ENCODE results near the gene F8.
"Not testable (repeated sequence)": the region's sequence is repeated elsewhere in the genome, so short reads cannot be mapped to it uniquely, and the experiment has no call there.

F8 gene

DNA sequence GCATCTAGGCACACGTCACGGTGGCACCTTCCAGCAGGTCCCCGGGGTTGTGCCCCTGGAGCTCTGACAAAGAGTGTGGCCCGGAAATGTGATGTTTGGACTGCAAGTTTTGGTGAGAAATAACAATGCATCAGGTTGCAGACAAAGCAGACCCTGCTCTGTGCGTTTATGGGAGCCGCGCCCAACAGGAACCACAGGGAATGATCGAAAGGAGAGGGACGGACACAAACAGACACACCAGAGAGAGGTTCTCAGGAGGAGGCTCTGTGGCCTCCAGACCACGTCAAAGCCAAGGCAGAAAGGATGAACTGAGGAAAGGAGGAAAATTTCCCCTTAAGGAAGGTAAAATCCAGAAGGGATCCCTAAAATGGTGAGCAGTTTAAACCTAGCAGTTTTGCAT, 16.1 kb downstream of the F8 start:
- H3K9me3 ChIP-seq (ENCODE audit: insufficient read depth, low read depth, low read length); H3K4me3 ChIP-seq (ENCODE audit: low read length); H3K27ac ChIP-seq (ENCODE audit: low read depth, low read length); H3K9ac ChIP-seq (ENCODE audit: low read depth, low read length); H3K36me3 ChIP-seq (ENCODE audit: insufficient read depth, low read length); H3K27me3 ChIP-seq (ENCODE audit: insufficient read depth, low read length); H3K4me1 ChIP-seq (ENCODE audit: insufficient read depth, low read length): not testable (repeated sequence)
- no CpG with 5 or more reads among the region's 10 CpGs for WGBS

DNA sequence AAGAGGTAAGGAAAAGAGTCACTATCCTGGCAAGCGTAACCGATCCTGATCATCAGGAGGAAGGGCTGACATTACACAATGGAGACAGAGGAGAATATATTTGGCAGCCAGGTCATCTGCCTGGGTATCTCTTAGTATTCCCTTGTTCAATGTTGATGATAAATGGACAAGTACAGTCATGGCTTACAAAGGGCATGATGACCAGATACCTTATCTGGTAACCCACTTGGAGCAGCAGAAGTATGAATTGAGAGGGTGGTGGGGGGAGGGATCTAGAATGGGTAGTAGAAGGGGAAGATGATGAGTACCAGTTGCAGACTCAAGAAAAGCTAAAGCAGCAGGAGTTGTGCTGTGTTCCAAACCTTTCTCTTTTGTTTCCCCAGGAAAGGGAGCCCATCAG, 17.3 kb downstream of the F8 start:
- Histone ChIP-seq H3K27me3 (ENCODE audit: insufficient read depth, low read length) (no peaks in the 10 kb centered on the region), H3K9ac (ENCODE audit: low read depth, low read length) (no peak overlapping the region), H3K27ac (ENCODE audit: low read depth, low read length) (no peak overlapping the region), H3K4me1 (ENCODE audit: insufficient read depth, low read length) (no peaks in the 10 kb centered on the region), H3K9me3 (ENCODE audit: insufficient read depth, low read depth, low read length) (no peaks in the 10 kb centered on the region), H3K4me3 (ENCODE audit: low read length) (no peak overlapping the region), H3K36me3 (ENCODE audit: insufficient read depth, low read length) (no peaks in the 10 kb centered on the region)
- WGBS: 91% methylated on average over 2 of the region's 2 CpGs

DNA sequence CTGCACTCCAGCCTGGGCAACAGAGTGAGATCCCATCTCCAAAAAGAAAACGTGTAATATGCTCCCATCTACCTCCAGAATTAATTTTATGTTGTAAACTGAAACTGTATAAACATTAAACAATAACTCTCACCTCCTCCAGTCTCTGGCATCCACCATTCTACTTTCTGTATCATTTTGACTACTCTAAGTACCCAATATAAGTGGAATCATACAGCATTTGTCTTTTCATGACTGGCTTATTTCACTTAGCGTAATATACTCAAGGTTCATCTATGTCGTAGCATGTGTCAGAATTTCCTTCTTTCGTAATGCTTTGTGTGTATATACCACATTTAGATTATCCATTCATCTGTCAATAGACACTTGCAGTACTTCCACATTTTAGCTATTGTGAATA, 20.6 kb downstream of the F8 start:
- no peaks in the 10 kb centered on the region for H3K9me3 ChIP-seq (ENCODE audit: insufficient read depth, low read depth, low read length)
- H3K4me3 ChIP-seq (ENCODE audit: low read length): no peak overlapping the region
- H3K27me3 ChIP-seq (ENCODE audit: insufficient read depth, low read length): no peaks in the 10 kb centered on the region
- no peaks in the 10 kb centered on the region for H3K36me3 ChIP-seq (ENCODE audit: insufficient read depth, low read length)
- 97% methylated on average over 3 of the region's 4 CpGs for WGBS
- no peaks in the 10 kb centered on the region for H3K4me1 ChIP-seq (ENCODE audit: insufficient read depth, low read length)
- H3K27ac ChIP-seq (ENCODE audit: low read depth, low read length): no peak overlapping the region
- H3K9ac ChIP-seq (ENCODE audit: low read depth, low read length): no peak overlapping the region

DNA sequence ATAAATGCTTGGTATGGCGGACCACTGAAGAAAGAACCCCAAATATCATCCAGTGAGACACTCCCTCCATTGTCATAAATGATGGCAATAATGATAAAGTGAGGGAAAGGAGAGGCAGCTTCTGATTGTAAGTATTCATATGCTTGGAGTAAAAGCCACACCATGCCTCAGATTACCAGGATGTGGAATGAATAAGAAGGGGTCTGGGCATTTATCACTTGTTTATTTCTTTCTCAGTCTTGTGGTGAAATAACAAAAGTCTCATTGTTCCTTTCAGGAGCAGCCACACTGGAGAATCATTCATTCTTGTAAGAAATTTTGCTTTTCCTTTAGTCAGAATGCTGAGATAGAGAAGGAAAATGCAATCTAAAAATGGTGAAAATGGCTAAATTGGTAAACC, 21.7 kb downstream of the F8 start:
- H3K27me3 ChIP-seq (ENCODE audit: insufficient read depth, low read length): no peaks in the 10 kb centered on the region
- no peaks in the 10 kb centered on the region for H3K9me3 ChIP-seq (ENCODE audit: insufficient read depth, low read depth, low read length)
- H3K4me3 ChIP-seq (ENCODE audit: low read length): no peak overlapping the region
- H3K27ac ChIP-seq (ENCODE audit: low read depth, low read length): no peak overlapping the region
- no peak overlapping the region for H3K9ac ChIP-seq (ENCODE audit: low read depth, low read length)
- no CpG with 5 or more reads among the region's 1 CpG for WGBS
- H3K36me3 ChIP-seq (ENCODE audit: insufficient read depth, low read length): no peaks in the 10 kb centered on the region
- no peaks in the 10 kb centered on the region for H3K4me1 ChIP-seq (ENCODE audit: insufficient read depth, low read length)

DNA sequence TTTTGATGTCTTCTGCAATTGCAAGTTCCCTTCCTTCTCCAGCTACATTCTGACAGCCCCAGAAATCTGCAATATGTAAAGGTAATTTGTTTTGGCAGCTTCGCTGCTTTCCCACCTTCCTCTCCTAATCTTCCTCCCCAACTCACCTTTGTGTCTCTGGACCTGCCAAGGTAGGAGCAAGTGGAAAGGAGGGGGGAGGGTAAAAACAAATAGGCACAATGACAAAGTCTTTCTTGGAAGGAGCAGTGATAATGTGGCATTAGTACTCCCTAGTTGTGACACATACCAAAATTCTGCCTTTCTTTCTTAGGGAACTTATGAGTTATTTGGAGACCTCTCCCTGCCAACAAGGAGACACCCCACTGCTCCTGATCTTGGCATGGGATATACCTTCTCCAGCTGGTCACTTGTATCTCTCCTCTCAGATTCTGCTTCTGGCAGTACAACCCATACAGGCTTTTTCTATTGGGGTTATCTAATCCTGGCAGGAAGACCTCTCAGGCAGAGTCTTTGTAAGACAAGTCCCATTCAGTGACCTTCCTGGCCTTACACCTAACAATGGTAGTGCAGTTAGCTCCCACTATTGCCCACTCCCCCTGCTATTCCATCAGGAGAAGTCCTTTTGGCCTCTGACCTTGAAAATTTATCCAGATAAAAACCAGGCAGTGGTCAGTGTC, 24.2 kb downstream of the F8 start:
- Histone ChIP-seq H3K9ac (ENCODE audit: low read depth, low read length) (no peak overlapping the region), H3K4me1 (ENCODE audit: insufficient read depth, low read length) (no peaks in the 10 kb centered on the region), H3K27me3 (ENCODE audit: insufficient read depth, low read length) (no peaks in the 10 kb centered on the region), H3K27ac (ENCODE audit: low read depth, low read length) (no peak overlapping the region), H3K36me3 (ENCODE audit: insufficient read depth, low read length) (no peaks in the 10 kb centered on the region), H3K9me3 (ENCODE audit: insufficient read depth, low read depth, low read length) (no peaks in the 10 kb centered on the region), H3K4me3 (ENCODE audit: low read length) (no peak overlapping the region)
- no CpG with 5 or more reads among the region's 1 CpG for WGBS

DNA sequence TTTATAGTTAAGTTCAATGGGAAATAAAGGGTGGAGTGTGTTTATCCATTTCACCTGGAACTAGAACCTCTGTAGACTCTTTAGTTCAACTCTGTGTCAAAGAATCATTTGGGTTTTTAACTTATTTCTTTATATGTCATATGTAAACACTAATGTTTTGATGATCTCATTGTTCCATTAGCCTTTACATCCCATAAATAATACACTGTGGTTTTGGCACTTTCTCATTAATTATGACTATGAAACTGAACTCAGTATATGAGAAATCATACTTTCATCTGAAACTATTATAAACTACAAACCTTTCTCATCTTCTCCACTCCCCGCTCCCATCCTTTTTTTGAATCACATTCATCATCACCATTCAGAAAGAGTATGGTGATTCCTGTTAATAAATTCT, 31.0 kb downstream of the F8 start:
- no peaks in the 10 kb centered on the region for H3K4me1 ChIP-seq (ENCODE audit: insufficient read depth, low read length)
- no peaks in the 10 kb centered on the region for H3K36me3 ChIP-seq (ENCODE audit: insufficient read depth, low read length)
- no peak overlapping the region for H3K9ac ChIP-seq (ENCODE audit: low read depth, low read length)
- no peak overlapping the region for H3K27ac ChIP-seq (ENCODE audit: low read depth, low read length)
- H3K27me3 ChIP-seq (ENCODE audit: insufficient read depth, low read length): no peaks in the 10 kb centered on the region
- 71% methylated on average over 1 of the region's 1 CpG for WGBS
- no peak overlapping the region for H3K4me3 ChIP-seq (ENCODE audit: low read length)
- H3K9me3 ChIP-seq (ENCODE audit: insufficient read depth, low read depth, low read length): no peaks in the 10 kb centered on the region

DNA sequence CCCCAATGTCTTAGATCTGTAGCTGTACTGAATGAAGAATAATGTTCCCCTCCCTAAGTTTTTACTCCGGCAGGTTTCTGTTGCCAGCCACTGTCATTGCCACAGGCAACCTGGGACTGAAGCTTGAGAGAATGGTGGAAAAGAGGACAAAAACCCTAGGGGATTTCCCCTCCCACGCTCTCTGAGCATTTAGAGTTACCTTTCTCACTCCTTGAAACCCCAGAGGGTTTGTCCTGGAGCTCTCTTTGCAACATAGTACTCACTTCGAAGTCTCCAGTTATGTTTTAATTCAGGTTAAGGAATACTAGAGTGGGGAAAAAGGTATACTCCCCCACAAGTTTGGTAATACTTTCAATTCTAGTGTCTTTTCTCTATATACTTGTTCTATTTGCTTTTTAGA, 31.5 kb downstream of the F8 start:
- Histone ChIP-seq H3K27me3 (ENCODE audit: insufficient read depth, low read length) (no peaks in the 10 kb centered on the region), H3K27ac (ENCODE audit: low read depth, low read length) (no peak overlapping the region), H3K9me3 (ENCODE audit: insufficient read depth, low read depth, low read length) (no peaks in the 10 kb centered on the region), H3K36me3 (ENCODE audit: insufficient read depth, low read length) (no peaks in the 10 kb centered on the region), H3K9ac (ENCODE audit: low read depth, low read length) (no peak overlapping the region), H3K4me1 (ENCODE audit: insufficient read depth, low read length) (no peaks in the 10 kb centered on the region), H3K4me3 (ENCODE audit: low read length) (no peak overlapping the region)
- 80% methylated on average over 1 of the region's 3 CpGs for WGBS

DNA sequence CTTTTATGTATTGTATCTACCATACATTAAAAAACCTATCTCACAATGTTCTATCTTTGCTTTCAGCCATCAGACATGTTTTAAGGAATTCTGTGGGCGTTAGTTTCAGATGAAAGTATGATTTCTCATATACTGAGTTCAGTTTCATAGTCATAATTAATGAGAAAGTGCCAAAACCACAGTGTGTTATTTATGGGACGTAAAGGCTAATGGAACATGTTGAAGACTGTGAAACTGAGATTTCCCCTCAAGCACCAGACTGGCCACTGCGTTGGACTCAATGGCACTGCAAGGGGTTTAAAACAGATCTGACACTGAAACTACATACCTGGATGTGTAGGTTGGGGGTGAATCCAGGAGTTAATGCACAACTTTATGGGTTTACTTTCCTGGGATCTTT, 32.0 kb downstream of the F8 start:
- Histone ChIP-seq H3K4me3 (ENCODE audit: low read length) (no peak overlapping the region), H3K36me3 (ENCODE audit: insufficient read depth, low read length) (no peaks in the 10 kb centered on the region), H3K27ac (ENCODE audit: low read depth, low read length) (no peak overlapping the region), H3K9ac (ENCODE audit: low read depth, low read length) (no peak overlapping the region), H3K9me3 (ENCODE audit: insufficient read depth, low read depth, low read length) (no peaks in the 10 kb centered on the region), H3K27me3 (ENCODE audit: insufficient read depth, low read length) (no peaks in the 10 kb centered on the region), H3K4me1 (ENCODE audit: insufficient read depth, low read length) (no peaks in the 10 kb centered on the region)
- WGBS: 96% methylated on average over 2 of the region's 3 CpGs

DNA sequence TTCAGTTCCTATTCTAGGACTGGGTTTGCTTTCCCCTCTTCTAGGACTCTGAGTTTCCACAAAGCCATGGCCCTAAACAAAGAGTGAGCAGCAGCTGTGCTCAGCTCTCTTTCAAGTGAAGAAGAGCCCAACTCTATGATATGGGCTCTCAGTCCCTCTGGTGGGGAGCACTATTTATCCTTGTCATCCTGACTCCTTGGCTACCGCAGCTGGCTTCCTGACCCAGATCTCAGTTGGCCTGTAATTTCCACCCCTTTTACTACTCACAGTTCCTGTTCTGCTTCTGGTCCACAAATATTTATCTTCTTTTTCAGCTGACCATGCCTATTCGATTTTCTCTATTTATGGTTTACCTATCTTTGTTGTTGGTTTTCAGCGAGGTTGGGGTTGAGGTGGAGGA, 33.8 kb downstream of the F8 start:
- Histone ChIP-seq H3K27ac (ENCODE audit: low read depth, low read length) (no peak overlapping the region), H3K36me3 (ENCODE audit: insufficient read depth, low read length) (no peaks in the 10 kb centered on the region), H3K4me3 (ENCODE audit: low read length) (no peak overlapping the region), H3K27me3 (ENCODE audit: insufficient read depth, low read length) (no peaks in the 10 kb centered on the region), H3K4me1 (ENCODE audit: insufficient read depth, low read length) (no peaks in the 10 kb centered on the region), H3K9me3 (ENCODE audit: insufficient read depth, low read depth, low read length) (no peaks in the 10 kb centered on the region), H3K9ac (ENCODE audit: low read depth, low read length) (no peak overlapping the region)
- WGBS: 75% methylated on average over 1 of the region's 3 CpGs

DNA sequence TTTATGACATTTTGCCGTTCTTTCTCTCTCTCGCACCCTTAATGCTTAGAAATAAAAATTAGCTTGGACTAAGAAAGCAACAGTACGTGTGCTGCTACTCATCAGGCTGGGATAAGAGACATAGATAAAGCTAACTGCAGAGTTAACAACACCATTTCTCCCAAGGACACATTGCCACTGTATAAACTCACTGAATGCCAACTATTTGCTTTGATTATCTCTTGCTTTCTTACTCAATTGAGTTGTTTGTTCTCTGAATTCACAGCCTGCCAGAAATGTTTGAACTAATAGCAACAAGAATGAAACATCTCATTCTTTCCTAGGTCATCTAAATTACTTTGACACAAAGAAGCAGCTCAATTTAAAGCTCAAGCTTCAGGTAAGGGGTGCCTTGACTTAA, 34.6 kb downstream of the F8 start:
- no peak overlapping the region for H3K27ac ChIP-seq (ENCODE audit: low read depth, low read length)
- no peak overlapping the region for H3K9ac ChIP-seq (ENCODE audit: low read depth, low read length)
- H3K36me3 ChIP-seq (ENCODE audit: insufficient read depth, low read length): no peaks in the 10 kb centered on the region
- H3K4me1 ChIP-seq (ENCODE audit: insufficient read depth, low read length): no peaks in the 10 kb centered on the region
- H3K27me3 ChIP-seq (ENCODE audit: insufficient read depth, low read length): no peaks in the 10 kb centered on the region
- WGBS: 89% methylated on average over 3 of the region's 3 CpGs
- H3K4me3 ChIP-seq (ENCODE audit: low read length): no peak overlapping the region
- H3K9me3 ChIP-seq (ENCODE audit: insufficient read depth, low read depth, low read length): no peaks in the 10 kb centered on the region

DNA sequence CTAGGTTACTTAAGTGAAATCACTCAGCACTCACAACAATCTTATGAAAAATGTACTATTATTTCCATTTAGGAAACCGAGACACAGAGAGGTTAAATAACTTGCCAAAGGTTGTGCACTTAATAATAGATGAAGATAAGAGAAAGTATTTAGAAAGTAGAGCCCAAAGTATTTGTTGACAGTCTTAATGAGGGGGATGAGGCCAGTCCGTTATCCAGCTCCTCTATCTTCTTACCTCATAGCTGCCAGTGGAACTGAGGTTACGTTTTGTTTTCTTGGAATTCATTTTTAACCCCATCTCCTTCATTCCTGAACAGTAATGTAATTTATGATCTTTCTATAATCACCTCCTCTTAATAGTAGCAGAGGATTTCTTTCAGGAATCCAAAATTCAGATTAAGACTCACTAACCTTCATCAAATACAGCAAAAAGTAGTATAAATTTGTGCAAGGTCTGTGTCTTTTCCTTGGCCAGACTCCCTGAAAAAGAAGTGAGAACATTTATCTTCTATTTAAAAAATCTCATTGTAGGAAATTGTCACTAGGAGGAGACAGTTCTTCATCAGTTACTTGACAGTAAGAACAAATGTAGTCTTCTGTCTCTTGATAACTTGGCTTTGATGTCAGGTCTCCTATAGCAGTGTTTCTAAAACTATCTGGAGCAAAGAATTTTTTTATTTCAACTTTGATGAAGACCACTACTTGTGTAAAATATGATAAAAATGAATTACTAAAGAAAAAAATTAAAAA, 35.5 kb downstream of the F8 start:
- WGBS: 88% methylated on average over 1 of the region's 3 CpGs
- no peaks in the 10 kb centered on the region for H3K9me3 ChIP-seq (ENCODE audit: insufficient read depth, low read depth, low read length)
- no peaks in the 10 kb centered on the region for H3K4me1 ChIP-seq (ENCODE audit: insufficient read depth, low read length)
- no peak overlapping the region for H3K9ac ChIP-seq (ENCODE audit: low read depth, low read length)
- no peak overlapping the region for H3K27ac ChIP-seq (ENCODE audit: low read depth, low read length)
- H3K27me3 ChIP-seq (ENCODE audit: insufficient read depth, low read length): no peaks in the 10 kb centered on the region
- H3K36me3 ChIP-seq (ENCODE audit: insufficient read depth, low read length): no peaks in the 10 kb centered on the region
- H3K4me3 ChIP-seq (ENCODE audit: low read length): no peak overlapping the region

DNA sequence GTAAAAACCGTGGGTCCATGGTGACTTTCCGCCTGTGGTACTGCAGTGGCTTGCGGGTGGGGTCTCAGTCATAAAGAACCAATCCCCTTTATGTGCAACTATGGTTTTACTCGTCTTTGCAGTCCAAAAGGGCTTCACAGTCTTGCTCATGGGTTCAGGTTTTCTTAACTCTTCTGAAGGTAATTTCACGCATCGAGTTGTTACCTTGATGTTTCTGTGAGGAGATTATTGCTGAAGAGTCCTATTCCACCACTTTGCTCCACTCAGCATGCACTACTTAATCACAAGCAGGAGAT, 41.5 kb downstream of the F8 start:
- 34% methylated on average over 4 of the region's 6 CpGs for WGBS
- H3K4me3 ChIP-seq (ENCODE audit: low read length): no peak overlapping the region
- no peaks in the 10 kb centered on the region for H3K36me3 ChIP-seq (ENCODE audit: insufficient read depth, low read length)
- H3K27ac ChIP-seq (ENCODE audit: low read depth, low read length): no peak overlapping the region
- no peaks in the 10 kb centered on the region for H3K27me3 ChIP-seq (ENCODE audit: insufficient read depth, low read length)
- H3K9me3 ChIP-seq (ENCODE audit: insufficient read depth, low read depth, low read length): no peaks in the 10 kb centered on the region
- H3K9ac ChIP-seq (ENCODE audit: low read depth, low read length): no peak overlapping the region
- H3K4me1 ChIP-seq (ENCODE audit: insufficient read depth, low read length): no peaks in the 10 kb centered on the region
